Posterior cingulate gyrus (tissue), 11 donors: ENCODE data around the gene DCTN2.
"Not testable (repeated sequence)": the region's sequence is repeated elsewhere in the genome, so short reads cannot be mapped to it uniquely, and the experiment has no call there.

ENCODE experiments used
- DNase-seq, 10 donors: peaks; one replicate each; pipeline versions ENCODE4 v3.0.0 to v3.0.0-alpha.2; 2020 to 2021; ENCODE audit warnings: mixed read lengths in 3 of 10
- intact Hi-C: fragments of 100-400 bp; cut with DNase I; formaldehyde crosslinking; loops from one replicate; pipeline ENCODE4 v1.15.1; 2023

Gene DCTN2

GRCh38 chr12:57518920-57519795 is 27.8 kb downstream of the DCTN2 start:
- intact Hi-C loops: loop anchor here (2.0 kb wide), 1 partner anchor 30 kb away; the partner anchor contains the start of gene MARS1
- no peak for DNase-seq

- DNase-seq: no peak
- intact Hi-C loops: loop anchor here (2.0 kb wide), 1 partner anchor 30 kb away; the partner anchor contains the start of gene MARS1
Observed at GRCh38 chr12:57518176-57518919, 28.6 kb downstream of the DCTN2 start.

- not testable (repeated sequence) for DNase-seq
- intact Hi-C loops: loop anchor here (2.0 kb wide), 1 partner anchor 29 kb away; the partner anchor contains the start of gene MARS1
Observed at GRCh38 chr12:57517718-57518117, 29.3 kb downstream of the DCTN2 start.

- DNase-seq: no peak
- intact Hi-C loops: no loop called here
Observed at GRCh38 chr12:57517187-57517586, 29.8 kb downstream of the DCTN2 start.

- DNase-seq: no peak
- intact Hi-C loops: no loop called here
Observed at GRCh38 chr12:57516617-57517153, 30.3 kb downstream of the DCTN2 start.

- intact Hi-C loops: no loop called here
- no peak for DNase-seq
Observed at GRCh38 chr12:57515934-57516541, 31.0 kb downstream of the DCTN2 start.

GRCh38 chr12:57515408-57515933 is 31.5 kb downstream of the DCTN2 start:
- no peak for DNase-seq
- intact Hi-C loops: no loop called here

- intact Hi-C loops: no loop called here
- no peak for DNase-seq
Observed at GRCh38 chr12:57514720-57515407, 32.1 kb downstream of the DCTN2 start.

- intact Hi-C loops, DNase-seq: not testable (repeated sequence)
Observed at GRCh38 chr12:57514246-57514645, 32.7 kb downstream of the DCTN2 start.

GRCh38 chr12:57513677-57514076 is 33.3 kb downstream of the DCTN2 start:
- DNase-seq, intact Hi-C loops: not testable (repeated sequence)

- DNase-seq: no peak
- intact Hi-C loops: no loop called here
Observed at GRCh38 chr12:57513266-57513665, 33.7 kb downstream of the DCTN2 start.

- no peak for DNase-seq
- intact Hi-C loops: no loop called here
Observed at GRCh38 chr12:57512665-57513064, 34.3 kb downstream of the DCTN2 start.

- intact Hi-C loops: no loop called here
- DNase-seq: peak in 1 of 10 donors; percentile 8
Observed at GRCh38 chr12:57511588-57512325, 35.2 kb downstream of the DCTN2 start.

- peak in 1 of 10 donors; percentile 47 for DNase-seq
- intact Hi-C loops: no loop called here
Observed at GRCh38 chr12:57511161-57511560, 35.8 kb downstream of the DCTN2 start.

- intact Hi-C loops: not testable (repeated sequence)
- DNase-seq: peak in 1 of 10 donors; percentile 43
Observed at GRCh38 chr12:57507796-57508195, 39.2 kb downstream of the DCTN2 start.

GRCh38 chr12:57506541-57506940 is 40.5 kb downstream of the DCTN2 start:
- DNase-seq, intact Hi-C loops: not testable (repeated sequence)

GRCh38 chr12:57502311-57502969 is 44.6 kb downstream of the DCTN2 start:
- intact Hi-C loops, DNase-seq: not testable (repeated sequence)

- intact Hi-C loops: no loop called here
- DNase-seq: no peak
Observed at GRCh38 chr12:57500213-57500612, 46.8 kb downstream of the DCTN2 start.

GRCh38 chr12:57498571-57498970 is 48.4 kb downstream of the DCTN2 start:
- intact Hi-C loops: no loop called here
- DNase-seq: no peak
